SU-DHL-6 (cell line): ENCODE measurements around the gene TMEM100.

Experiments
- EZH2phosphoT487 ChIP-seq: fragments of 200-600 bp; sonication (generic), shearing (Covaris generic); conservative IDR thresholded peaks from 2 replicates; pipeline ENCODE4 v1.6.1; 2018; ENCODE audit warnings: mild to moderate bottlenecking, antibody characterized with exemption, low read length, moderate library complexity, mixed read lengths
- TF ChIP-seq, protein P1 (sequence below): fragments of 200-600 bp; sonication (generic); IDR thresholded peaks from one replicate; pipeline ENCODE4 v1.5.1; 2017; ENCODE audit warnings: antibody characterized with exemption, mild to moderate bottlenecking, low read length, moderate library complexity; ENCODE audit not compliant: insufficient read depth, poor library complexity, severe bottlenecking

- TF ChIP-seq, protein P1, sequence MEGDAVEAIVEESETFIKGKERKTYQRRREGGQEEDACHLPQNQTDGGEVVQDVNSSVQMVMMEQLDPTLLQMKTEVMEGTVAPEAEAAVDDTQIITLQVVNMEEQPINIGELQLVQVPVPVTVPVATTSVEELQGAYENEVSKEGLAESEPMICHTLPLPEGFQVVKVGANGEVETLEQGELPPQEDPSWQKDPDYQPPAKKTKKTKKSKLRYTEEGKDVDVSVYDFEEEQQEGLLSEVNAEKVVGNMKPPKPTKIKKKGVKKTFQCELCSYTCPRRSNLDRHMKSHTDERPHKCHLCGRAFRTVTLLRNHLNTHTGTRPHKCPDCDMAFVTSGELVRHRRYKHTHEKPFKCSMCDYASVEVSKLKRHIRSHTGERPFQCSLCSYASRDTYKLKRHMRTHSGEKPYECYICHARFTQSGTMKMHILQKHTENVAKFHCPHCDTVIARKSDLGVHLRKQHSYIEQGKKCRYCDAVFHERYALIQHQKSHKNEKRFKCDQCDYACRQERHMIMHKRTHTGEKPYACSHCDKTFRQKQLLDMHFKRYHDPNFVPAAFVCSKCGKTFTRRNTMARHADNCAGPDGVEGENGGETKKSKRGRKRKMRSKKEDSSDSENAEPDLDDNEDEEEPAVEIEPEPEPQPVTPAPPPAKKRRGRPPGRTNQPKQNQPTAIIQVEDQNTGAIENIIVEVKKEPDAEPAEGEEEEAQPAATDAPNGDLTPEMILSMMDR: no peak
- no peak for TF ChIP-seq EZH2phosphoT487
Observed at GRCh38 chr17:55677446-55677845, 45.2 kb downstream of the TMEM100 start.
